ENCODE results near the gene ZNF564.

The ZNF564 gene

GRCh38 chr19:12478234-12478941, 72.9 kb downstream of the ZNF564 start:
- H4K20me1 ChIP-seq (ENCODE audit: control insufficient read depth, insufficient read depth, low read depth, low read length) = no peaks in the 10 kb centered on the region
- 0 out of 2 replicates have a peak overlapping the region, but pooled peaks have one; percentile 2 for H3K4me2 ChIP-seq (ENCODE audit: low read length)
- no peaks in the 10 kb centered on the region for H3K27me3 ChIP-seq (ENCODE audit: control insufficient read depth, low read length)
- H3K27ac ChIP-seq (ENCODE audit: low read depth, low read length) = no peak overlapping the region
- TF ChIP-seq EZH2phosphoT487 (IDR thresholded peaks at IDR 0.05; ENCODE audit: borderline replicate concordance, low read length) = no peak
- TF ChIP-seq CTCF (IDR thresholded peaks at IDR 0.05; ENCODE audit: low read depth, low read length, poor library complexity, severe bottlenecking) = no peak
- no peaks in the 10 kb centered on the region; the same call in 1 of the 2 replicates for H3K9me3 ChIP-seq (ENCODE audit: control insufficient read depth, insufficient read depth, low read length)
- H3F3A ChIP-seq (ENCODE audit: control insufficient read depth, insufficient read depth) = no peaks in the 10 kb centered on the region
- peaks cover 27% of the 10 kb centered on the region for H3K4me1 ChIP-seq (ENCODE audit: control insufficient read depth, low read length)
- no peaks in the 10 kb centered on the region for H3K9me2 ChIP-seq (replicated peaks; ENCODE audit: control insufficient read depth, low read length)
- no peak overlapping the region for H3K4me3 ChIP-seq (ENCODE audit: low read length)
- H3K79me2 ChIP-seq (ENCODE audit: control insufficient read depth, low read length) = peaks cover 36% of the 10 kb centered on the region
- no peaks in the 10 kb centered on the region for H3K36me3 ChIP-seq (ENCODE audit: control insufficient read depth, low read length)

Data from DOHH2 (cell line).